HG02610 (cell line): Measurements from ENCODE around the gene SCEL.

Experiments used
- ATAC-seq: cut with Tn5 transposase; IDR thresholded peaks from one replicate; pipeline ENCODE4 v1.9.1; 2021; ENCODE audit warnings: mild to moderate bottlenecking, moderate library complexity; ENCODE audit not compliant: unreplicated experiment

The SCEL gene

GRCh38 chr13:77548594-77548993, 13.1 kb downstream of the SCEL start:
- no peak for ATAC-seq

- no peak for ATAC-seq
These were observed 18.6 kb downstream of the SCEL start for GRCh38 chr13:77554069-77554468.

GRCh38 chr13:77555246-77555645, 19.7 kb downstream of the SCEL start:
- no peak for ATAC-seq

GRCh38 chr13:77558016-77558415, 22.5 kb downstream of the SCEL start:
- ATAC-seq: no peak

GRCh38 chr13:77563111-77563510, 27.6 kb downstream of the SCEL start:
- ATAC-seq: no peak

- peak; percentile 84 for ATAC-seq
These were observed 30.1 kb downstream of the SCEL start for GRCh38 chr13:77565635-77566034.

GRCh38 chr13:77571956-77572355, 36.5 kb downstream of the SCEL start:
- no peak for ATAC-seq

- no peak for ATAC-seq
These were observed 38.6 kb downstream of the SCEL start for GRCh38 chr13:77574096-77574495.

GRCh38 chr13:77579959-77580358, 44.5 kb downstream of the SCEL start:
- no peak for ATAC-seq

- ATAC-seq: no peak
These were observed 45.2 kb downstream of the SCEL start for GRCh38 chr13:77580748-77581147.

GRCh38 chr13:77583581-77583980, 48.1 kb downstream of the SCEL start:
- no peak for ATAC-seq

- no peak for ATAC-seq
These were observed 48.6 kb downstream of the SCEL start for GRCh38 chr13:77584106-77584505.

GRCh38 chr13:77595166-77595810, 59.8 kb downstream of the SCEL start:
- ATAC-seq: no peak

- ATAC-seq: no peak
These were observed 61.3 kb downstream of the SCEL start for GRCh38 chr13:77596777-77597176.

- no peak for ATAC-seq
These were observed 63.8 kb downstream of the SCEL start for GRCh38 chr13:77599351-77599750.

GRCh38 chr13:77600701-77601100, 65.2 kb downstream of the SCEL start:
- no peak for ATAC-seq

GRCh38 chr13:77611068-77611467, 75.6 kb downstream of the SCEL start:
- no peak for ATAC-seq

- no peak for ATAC-seq
These were observed 80.5 kb downstream of the SCEL start for GRCh38 chr13:77616027-77616426.

- ATAC-seq: no peak
These were observed 84.1 kb downstream of the SCEL start for GRCh38 chr13:77619655-77620054.

GRCh38 chr13:77620138-77620537, 84.6 kb downstream of the SCEL start:
- no peak for ATAC-seq

GRCh38 chr13:77623806-77624205, 88.3 kb downstream of the SCEL start:
- no peak for ATAC-seq

- no peak for ATAC-seq
These were observed 92.7 kb downstream of the SCEL start for GRCh38 chr13:77628170-77628569.

GRCh38 chr13:77637588-77637987, 102.1 kb downstream of the SCEL start:
- ATAC-seq: no peak
